ENCODE data around the gene IZUMO2. TPM values are rescaled to one million over a fixed set of nuclear protein-coding genes. Genes with fewer than 3 reads are reported as not detected.

The IZUMO2 gene
- total RNA-seq, 1 experiment from 2014 or later, result not detected

DNA sequence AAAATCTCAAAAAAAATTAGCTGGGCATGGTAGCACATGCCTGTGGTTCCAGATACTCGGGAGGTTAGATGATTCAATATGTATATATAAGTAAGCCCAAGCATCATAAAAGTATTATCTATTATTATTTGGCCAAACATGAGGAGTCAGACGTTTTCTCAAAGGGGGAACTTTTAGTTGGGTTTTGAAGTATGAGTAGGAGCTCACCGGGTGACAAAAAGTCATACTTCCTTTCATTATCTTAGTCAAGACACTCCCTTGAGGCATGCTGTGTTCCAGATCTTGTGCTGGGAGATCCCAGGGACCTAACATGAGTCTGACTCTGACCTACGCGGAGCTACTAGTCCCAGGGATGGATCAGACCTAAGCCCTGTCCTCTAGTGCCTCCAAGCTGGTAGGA, 32.1 kb upstream of the IZUMO2 start:
- ChIA-PET CTCF (no interaction called here), POLR2A (interaction anchor here (1.1 kb wide), 1 partner anchor 8 kb away, joined by 3 read pairs; the partner anchor contains the start of gene MYH14), RAD21 (ENCODE audit: low non-redundant PET in 1 of 2, low total read pairs in 2 of 2, uncharacterized antibody in 2 of 2, unreplicated experiment in 2 of 2) (no interaction called here)
- peaks cover 4% of the 10 kb centered on the region in 2 experiments; a peak in 1 of 4 replicates for H3K4me1 ChIP-seq (ENCODE audit: control insufficient read depth in 1 of 2, insufficient read depth in 2 of 2, low read length in 2 of 2)
- H3K79me2 ChIP-seq (ENCODE audit: insufficient read depth, low read length), result no peaks in the 10 kb centered on the region
- no peak overlapping the region for H2AFZ ChIP-seq (ENCODE audit: low read depth, low read length, poor library complexity, severe bottlenecking)
- no peak overlapping the region for H3K4me2 ChIP-seq (ENCODE audit: low read length)
- no peak overlapping the region for H3K9ac ChIP-seq (ENCODE audit: low read length)
- BruUV-seq (replicated peaks), result no TSS peak
- no peak for TF ChIP-seq POLR2A (IDR thresholded peaks at IDR 0.05; ENCODE audit: borderline replicate concordance, extremely low read depth, insufficient read depth, insufficient read length)
- TF ChIP-seq, protein P1, sequence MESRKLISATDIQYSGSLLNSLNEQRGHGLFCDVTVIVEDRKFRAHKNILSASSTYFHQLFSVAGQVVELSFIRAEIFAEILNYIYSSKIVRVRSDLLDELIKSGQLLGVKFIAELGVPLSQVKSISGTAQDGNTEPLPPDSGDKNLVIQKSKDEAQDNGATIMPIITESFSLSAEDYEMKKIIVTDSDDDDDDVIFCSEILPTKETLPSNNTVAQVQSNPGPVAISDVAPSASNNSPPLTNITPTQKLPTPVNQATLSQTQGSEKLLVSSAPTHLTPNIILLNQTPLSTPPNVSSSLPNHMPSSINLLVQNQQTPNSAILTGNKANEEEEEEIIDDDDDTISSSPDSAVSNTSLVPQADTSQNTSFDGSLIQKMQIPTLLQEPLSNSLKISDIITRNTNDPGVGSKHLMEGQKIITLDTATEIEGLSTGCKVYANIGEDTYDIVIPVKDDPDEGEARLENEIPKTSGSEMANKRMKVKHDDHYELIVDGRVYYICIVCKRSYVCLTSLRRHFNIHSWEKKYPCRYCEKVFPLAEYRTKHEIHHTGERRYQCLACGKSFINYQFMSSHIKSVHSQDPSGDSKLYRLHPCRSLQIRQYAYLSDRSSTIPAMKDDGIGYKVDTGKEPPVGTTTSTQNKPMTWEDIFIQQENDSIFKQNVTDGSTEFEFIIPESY (IDR thresholded peaks at IDR 0.05; ENCODE audit: extremely low read depth, insufficient replicate concordance, low read length), result no peak
- no peak for TF ChIP-seq FOSL1 (IDR thresholded peaks at IDR 0.05; ENCODE audit: low read depth)
- TF ChIP-seq, protein P2, sequence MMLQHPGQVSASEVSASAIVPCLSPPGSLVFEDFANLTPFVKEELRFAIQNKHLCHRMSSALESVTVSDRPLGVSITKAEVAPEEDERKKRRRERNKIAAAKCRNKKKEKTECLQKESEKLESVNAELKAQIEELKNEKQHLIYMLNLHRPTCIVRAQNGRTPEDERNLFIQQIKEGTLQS (IDR thresholded peaks at IDR 0.05), result no peak
- TF ChIP-seq YY1 (IDR thresholded peaks at IDR 0.05; ENCODE audit: extremely low read depth, insufficient replicate concordance, low read depth, low read length), result no peak
- no peak for TF ChIP-seq EGR1 (IDR thresholded peaks at IDR 0.05; ENCODE audit: low read depth)
- TF ChIP-seq, protein P3, sequence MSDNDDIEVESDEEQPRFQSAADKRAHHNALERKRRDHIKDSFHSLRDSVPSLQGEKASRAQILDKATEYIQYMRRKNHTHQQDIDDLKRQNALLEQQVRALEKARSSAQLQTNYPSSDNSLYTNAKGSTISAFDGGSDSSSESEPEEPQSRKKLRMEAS (IDR thresholded peaks at IDR 0.05), result no peak
- TF ChIP-seq ZFX (IDR thresholded peaks at IDR 0.05), result no peak
- no peak for TF ChIP-seq CEBPB (IDR thresholded peaks at IDR 0.05; ENCODE audit: low read depth)
- TF ChIP-seq, protein P4, sequence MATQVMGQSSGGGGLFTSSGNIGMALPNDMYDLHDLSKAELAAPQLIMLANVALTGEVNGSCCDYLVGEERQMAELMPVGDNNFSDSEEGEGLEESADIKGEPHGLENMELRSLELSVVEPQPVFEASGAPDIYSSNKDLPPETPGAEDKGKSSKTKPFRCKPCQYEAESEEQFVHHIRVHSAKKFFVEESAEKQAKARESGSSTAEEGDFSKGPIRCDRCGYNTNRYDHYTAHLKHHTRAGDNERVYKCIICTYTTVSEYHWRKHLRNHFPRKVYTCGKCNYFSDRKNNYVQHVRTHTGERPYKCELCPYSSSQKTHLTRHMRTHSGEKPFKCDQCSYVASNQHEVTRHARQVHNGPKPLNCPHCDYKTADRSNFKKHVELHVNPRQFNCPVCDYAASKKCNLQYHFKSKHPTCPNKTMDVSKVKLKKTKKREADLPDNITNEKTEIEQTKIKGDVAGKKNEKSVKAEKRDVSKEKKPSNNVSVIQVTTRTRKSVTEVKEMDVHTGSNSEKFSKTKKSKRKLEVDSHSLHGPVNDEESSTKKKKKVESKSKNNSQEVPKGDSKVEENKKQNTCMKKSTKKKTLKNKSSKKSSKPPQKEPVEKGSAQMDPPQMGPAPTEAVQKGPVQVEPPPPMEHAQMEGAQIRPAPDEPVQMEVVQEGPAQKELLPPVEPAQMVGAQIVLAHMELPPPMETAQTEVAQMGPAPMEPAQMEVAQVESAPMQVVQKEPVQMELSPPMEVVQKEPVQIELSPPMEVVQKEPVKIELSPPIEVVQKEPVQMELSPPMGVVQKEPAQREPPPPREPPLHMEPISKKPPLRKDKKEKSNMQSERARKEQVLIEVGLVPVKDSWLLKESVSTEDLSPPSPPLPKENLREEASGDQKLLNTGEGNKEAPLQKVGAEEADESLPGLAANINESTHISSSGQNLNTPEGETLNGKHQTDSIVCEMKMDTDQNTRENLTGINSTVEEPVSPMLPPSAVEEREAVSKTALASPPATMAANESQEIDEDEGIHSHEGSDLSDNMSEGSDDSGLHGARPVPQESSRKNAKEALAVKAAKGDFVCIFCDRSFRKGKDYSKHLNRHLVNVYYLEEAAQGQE (IDR thresholded peaks at IDR 0.05; ENCODE audit: low read depth), result no peak
- no peak for TF ChIP-seq SIN3A (IDR thresholded peaks at IDR 0.05; ENCODE audit: low read depth)
- TF ChIP-seq SRF (IDR thresholded peaks at IDR 0.05; ENCODE audit: low read depth), result no peak
- no peak for TF ChIP-seq ELF1 (IDR thresholded peaks at IDR 0.05; ENCODE audit: borderline replicate concordance, low read depth)
- no peak for TF ChIP-seq TCF7L2 (IDR thresholded peaks at IDR 0.05; ENCODE audit: borderline replicate concordance, extremely low read depth, insufficient read depth, insufficient read length)
- no peaks in the 10 kb centered on the region for H3K9me2 ChIP-seq (ENCODE audit: insufficient read depth)
- no peak overlapping the region for H3K27ac ChIP-seq (ENCODE audit: low read depth, low read length)
- no peaks in the 10 kb centered on the region for H3K36me3 ChIP-seq (ENCODE audit: control insufficient read depth in 1 of 2, insufficient read depth in 2 of 2, low read length in 2 of 2)
- no peaks in the 10 kb centered on the region for H4K20me1 ChIP-seq (ENCODE audit: insufficient read depth)
- no peaks in the 10 kb centered on the region for H3K9me3 ChIP-seq (ENCODE audit: control insufficient read depth in 1 of 2, insufficient read depth in 1 of 2, low read depth in 1 of 2, low read length in 2 of 2)
- H3K27me3 ChIP-seq (ENCODE audit: insufficient read depth, low read length), result peaks cover 14% of the 10 kb centered on the region; the same call in 1 of the 2 replicates
- ATAC-seq (no peak), DNase-seq (ENCODE audit: low read depth, low spot score) (no peak)
- H3K4me3 ChIP-seq (replicated peaks in 1 of 2; ENCODE audit: low read depth in 1 of 2, low read length in 2 of 2), result no peak overlapping the region
- intact Hi-C loops (cut with micrococcal nuclease), result no loop called here

Data from HCT116 (cell line).